GM19328 (cell line): ENCODE measurements around the gene SCML1.
"Not testable (repeated sequence)": the region's sequence is repeated elsewhere in the genome, so short reads cannot be mapped to it uniquely, and the experiment has no call there.

Experiments used
- ATAC-seq: cut with Tn5 transposase; IDR thresholded peaks from one replicate; pipeline ENCODE4 v1.9.1; 2021; ENCODE audit warnings: mild to moderate bottlenecking, moderate library complexity; ENCODE audit not compliant: unreplicated experiment

Gene SCML1

DNA sequence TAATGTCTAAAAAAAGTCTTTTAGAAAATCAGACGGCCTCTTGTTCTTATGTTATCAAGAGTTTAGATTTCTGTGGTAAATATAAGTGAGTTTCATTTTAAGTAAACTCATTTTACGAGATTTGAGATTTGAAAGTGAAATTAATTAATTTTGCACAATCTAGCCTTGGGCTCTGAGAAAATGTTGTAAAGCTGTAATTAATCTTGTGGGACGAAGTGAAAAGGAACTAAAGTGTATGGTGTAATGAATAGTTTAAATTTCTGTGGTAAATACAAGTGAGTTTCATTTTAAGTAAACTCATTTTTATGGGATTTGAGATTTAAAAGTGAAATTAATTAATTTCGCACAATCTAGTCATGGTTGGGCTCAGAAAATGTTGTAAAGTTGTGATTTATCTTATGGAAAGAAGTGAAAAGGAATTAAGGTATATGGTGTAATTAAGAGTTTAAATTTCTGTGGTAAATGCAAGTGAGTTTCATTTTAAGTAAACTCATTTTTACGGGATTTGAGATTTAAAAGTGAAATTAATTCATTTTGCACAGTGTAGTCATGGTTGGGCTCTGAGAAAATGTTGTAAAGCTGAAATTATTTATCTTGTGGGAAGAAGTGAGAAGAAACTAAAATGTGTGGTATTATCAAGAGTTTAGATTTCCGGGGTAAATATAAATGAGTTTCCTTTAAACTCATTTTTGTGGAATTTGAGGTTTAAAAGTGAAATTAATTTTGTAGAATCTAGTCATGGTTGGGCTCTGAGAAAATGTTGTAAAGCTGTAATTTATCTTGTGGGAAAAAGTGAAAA, 1.6 kb downstream of the SCML1 start:
- no peak for ATAC-seq

GRCh38 chrX:17740137-17741122, 3.1 kb downstream of the SCML1 start:
- ATAC-seq: no peak

DNA sequence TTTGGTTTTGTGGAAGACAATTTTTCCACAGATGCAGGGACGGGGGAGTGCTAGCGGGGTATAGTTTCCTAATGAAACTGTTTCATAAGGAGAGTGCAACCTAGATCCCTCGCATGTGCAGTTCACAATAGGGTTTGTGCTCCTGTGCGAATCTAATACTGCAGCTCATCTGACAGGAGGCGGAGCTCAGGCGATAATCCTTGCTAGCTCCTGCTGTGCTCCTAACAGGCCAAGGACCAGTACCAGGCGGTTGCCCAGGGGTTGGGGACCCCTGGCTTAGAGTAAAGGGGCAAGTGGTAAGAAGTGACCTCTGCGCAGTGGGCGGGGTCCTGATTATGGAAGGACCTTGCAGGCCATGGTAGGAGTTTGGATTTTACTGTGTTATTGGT, 3.8 kb downstream of the SCML1 start:
- ATAC-seq: no peak

DNA sequence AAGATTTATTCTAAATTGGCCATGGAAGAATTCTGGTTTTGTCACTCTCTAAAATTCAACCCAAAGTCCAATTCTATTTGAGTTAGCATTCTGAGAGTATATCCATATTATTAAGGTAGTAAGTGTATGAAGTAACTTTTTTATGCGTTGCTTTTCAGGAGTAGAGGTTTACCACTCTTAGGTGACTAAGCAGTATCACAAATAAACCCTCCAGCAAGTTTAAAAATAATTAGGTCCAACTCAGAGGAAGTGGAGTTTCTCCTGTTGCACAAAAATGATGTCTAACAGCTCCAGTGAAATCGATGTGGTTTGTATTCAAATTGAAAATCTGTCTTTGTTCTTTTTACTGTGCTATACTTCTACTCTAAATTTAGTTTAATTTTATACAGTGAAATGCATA, 6.6 kb downstream of the SCML1 start:
- no peak for ATAC-seq

- ATAC-seq: no peak
Measured at GRCh38 chrX:17744896-17745523, 7.7 kb downstream of the SCML1 start.

GRCh38 chrX:17747692-17748091, 10.4 kb downstream of the SCML1 start:
- no peak for ATAC-seq

DNA sequence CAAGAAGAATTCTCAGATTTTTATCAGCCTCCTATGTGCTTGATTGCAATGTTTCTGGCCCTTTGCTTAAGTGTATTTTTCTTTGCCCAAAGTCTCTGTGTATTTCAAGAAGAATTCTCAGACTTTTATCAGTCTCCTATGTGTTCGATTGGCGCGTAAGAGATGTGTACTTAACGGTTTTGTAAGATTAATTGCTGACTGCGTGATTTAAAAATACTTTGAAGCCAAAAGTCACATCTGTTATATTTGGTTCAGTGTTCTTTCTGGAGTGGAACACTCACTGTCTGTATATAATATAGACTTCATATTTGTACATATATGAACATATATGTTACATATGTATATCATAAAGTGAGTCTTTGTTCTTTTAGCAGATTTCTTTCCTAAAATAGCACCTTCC, 11.4 kb downstream of the SCML1 start:
- ATAC-seq: no peak

- ATAC-seq: no peak
Measured at GRCh38 chrX:17750436-17750835, 13.1 kb downstream of the SCML1 start.

- ATAC-seq: no peak
Measured at GRCh38 chrX:17758382-17758781, 21.1 kb downstream of the SCML1 start.

- no peak for ATAC-seq
Measured at GRCh38 chrX:17759990-17760389, 22.7 kb downstream of the SCML1 start.

GRCh38 chrX:17767734-17768133, 30.4 kb downstream of the SCML1 start:
- no peak for ATAC-seq

- no peak for ATAC-seq
Measured at GRCh38 chrX:17768997-17769396, 31.7 kb downstream of the SCML1 start.

GRCh38 chrX:17769701-17770269, 32.5 kb downstream of the SCML1 start:
- no peak for ATAC-seq

GRCh38 chrX:17773221-17773876, 36.1 kb downstream of the SCML1 start:
- ATAC-seq: no peak

- ATAC-seq: no peak
Measured at GRCh38 chrX:17774053-17774452, 36.8 kb downstream of the SCML1 start.

DNA sequence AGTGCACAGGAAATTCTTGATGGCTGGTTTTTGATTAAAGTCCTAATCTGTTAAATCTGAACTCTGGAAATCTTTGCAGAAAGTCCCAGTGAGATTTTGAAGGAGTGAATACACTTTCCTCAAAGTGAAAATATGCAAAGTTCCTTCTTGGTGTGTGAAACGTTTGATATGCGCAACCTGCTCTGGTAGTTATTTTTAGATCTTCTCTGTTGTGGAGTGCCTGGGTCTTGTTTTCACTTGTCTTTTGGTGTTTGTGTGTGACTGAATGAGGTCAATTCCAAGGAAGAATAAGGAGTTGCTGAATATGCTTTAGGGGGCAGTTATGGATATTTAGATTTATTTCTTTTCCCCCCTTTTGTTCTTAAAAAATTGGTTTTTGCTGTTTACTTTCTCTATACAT, 41.7 kb downstream of the SCML1 start:
- ATAC-seq: no peak

DNA sequence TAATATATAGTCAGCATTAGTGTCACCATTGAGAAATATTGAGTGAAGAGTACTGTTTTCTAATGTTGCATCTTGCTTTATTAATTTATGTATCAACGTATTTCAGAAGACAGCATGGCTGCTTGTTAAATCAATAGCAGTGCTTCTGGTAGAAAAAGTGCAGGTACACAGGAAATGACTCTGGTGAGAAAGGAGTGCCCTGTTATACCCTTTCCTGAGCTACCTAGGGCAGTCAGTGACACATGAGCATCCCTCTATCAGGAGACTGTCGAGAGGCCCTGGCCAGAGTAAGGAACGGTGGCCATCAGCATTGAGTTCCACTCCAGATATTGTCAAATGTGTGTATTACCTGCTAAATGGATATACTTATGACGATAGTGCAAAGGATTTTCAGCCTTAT, 42.1 kb downstream of the SCML1 start:
- no peak for ATAC-seq

GRCh38 chrX:17786554-17787347, 49.5 kb downstream of the SCML1 start:
- ATAC-seq: not testable (repeated sequence)

- no peak for ATAC-seq
Measured at GRCh38 chrX:17787557-17787956, 50.3 kb downstream of the SCML1 start.

DNA sequence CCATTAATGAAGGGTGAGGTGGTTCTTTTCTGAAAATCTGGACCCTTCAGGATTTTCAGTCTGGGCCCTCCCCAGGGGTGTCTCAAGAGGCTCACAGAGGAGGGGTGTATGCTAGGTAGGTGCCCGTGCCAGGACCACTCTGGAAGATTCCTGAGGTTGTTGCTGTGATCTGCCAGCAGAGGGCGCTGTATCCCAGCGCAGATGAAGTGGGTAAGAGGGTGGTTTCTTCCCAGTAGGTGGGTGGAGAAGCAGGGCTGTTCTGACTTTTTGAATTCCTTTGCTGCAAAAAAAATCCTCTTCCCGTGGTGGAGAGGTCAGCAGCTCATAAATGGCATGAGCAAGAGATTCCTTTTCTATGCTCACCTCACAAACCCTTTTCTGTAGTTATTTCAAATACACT, 51.1 kb downstream of the SCML1 start:
- no peak for ATAC-seq
